Measurements from ENCODE around the gene ADGRD2. TPM values are rescaled to one million over a fixed set of nuclear protein-coding genes. Genes with fewer than 3 reads are reported as not detected.

The ADGRD2 gene
- total and polyA plus RNA-seq, 8 donors, result 0.10 to 0.22 (median 0.16) TPM; not detected in 3

DNA sequence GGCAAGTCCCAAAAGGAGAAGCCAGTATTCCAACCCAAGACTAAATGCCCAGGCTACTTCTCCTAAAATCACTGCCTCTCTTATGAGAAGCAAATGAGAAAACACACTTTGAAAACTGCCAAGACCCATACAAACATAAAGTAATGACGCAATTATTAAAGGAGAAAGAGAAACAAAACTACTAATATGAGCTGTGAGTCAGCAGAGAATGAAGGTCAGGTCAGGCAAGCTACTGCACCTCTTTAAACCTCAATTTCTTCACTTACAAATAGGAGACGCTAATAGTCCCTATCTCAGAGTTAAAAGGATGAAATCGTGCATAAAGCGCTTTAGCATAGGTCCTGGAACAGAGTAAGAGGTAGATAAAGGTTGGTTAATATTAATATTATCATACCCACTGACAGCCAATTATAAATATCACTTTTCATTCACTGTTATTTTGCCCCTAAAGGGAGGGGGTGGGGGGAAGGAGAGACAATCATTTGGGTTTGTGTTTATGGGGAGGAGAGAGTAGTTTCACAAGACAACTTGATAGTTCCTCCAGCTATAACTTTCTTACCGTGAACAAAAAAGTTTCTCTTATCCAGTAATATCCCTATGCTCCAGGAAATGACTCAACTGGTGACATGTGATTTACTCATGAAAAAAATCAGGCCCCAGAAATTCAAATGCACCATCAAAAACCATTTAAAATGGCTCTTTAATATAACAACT, 38.6 kb upstream of the ADGRD2 start:
- TF ChIP-seq CTCF (IDR thresholded peaks at IDR 0.05), result no peak
- no peaks in the 10 kb centered on the region for H3K9me3 ChIP-seq
- H3K27ac ChIP-seq, result no peak overlapping the region
- ATAC-seq (no peak), DNase-seq (no peak)
- H3K4me1 ChIP-seq, result peaks cover 10 to 48% of the 10 kb centered on the region in 2 donors
- no peak overlapping the region for H3K4me3 ChIP-seq
- intact Hi-C loops (cut with DNase I), result no loop called here
- peaks cover 4 to 69% of the 10 kb centered on the region in 2 donors for H3K36me3 ChIP-seq
- H3K27me3 ChIP-seq, result no peaks in the 10 kb centered on the region

- ATAC-seq, result no peak
These were observed 38.0 kb upstream of the ADGRD2 start for GRCh38 chr9:124412228-124412575.

GRCh38 chr9:124414612-124415011, 35.6 kb upstream of the ADGRD2 start:
- Histone ChIP-seq H3K4me3 (peak overlapping the region; percentile 73 to 81), H3K4me1 (peaks cover 10 to 38% of the 10 kb centered on the region in 2 donors), H3K9me3 (no peaks in the 10 kb centered on the region), H3K27ac (peak overlapping the region in 1 of 2 donors; percentile 52), H3K36me3 (peaks cover 0 to 46% of the 10 kb centered on the region in 2 donors), H3K27me3 (no peaks in the 10 kb centered on the region)
- no peak for TF ChIP-seq CTCF (IDR thresholded peaks at IDR 0.05)
- ATAC-seq (no peak), DNase-seq (no peak)
- intact Hi-C loops (cut with DNase I), result loop anchor here in 1 of 2 donors (5.0 kb wide), 1 partner anchor 123 kb away; no protein-coding TSS in a partner anchor

More at GRCh38 chr9:124412228-124412575, 38.0 kb upstream of the ADGRD2 start:
- intact Hi-C loops (cut with DNase I), result no loop called here
- no peak for TF ChIP-seq CTCF (IDR thresholded peaks at IDR 0.05)
- DNase-seq, result no peak
- Histone ChIP-seq H3K36me3 (peaks cover 4 to 66% of the 10 kb centered on the region in 2 donors), H3K27me3 (no peaks in the 10 kb centered on the region), H3K4me1 (peaks cover 10 to 48% of the 10 kb centered on the region in 2 donors), H3K4me3 (no peak overlapping the region), H3K9me3 (no peaks in the 10 kb centered on the region), H3K27ac (no peak overlapping the region)

- ATAC-seq, result peak; percentile 97
- intact Hi-C loops (cut with DNase I), result loop anchor here in 1 of 2 donors (5.0 kb wide), 1 partner anchor 122 kb away; no protein-coding TSS in a partner anchor
- DNase-seq, result peak; percentile 92 to 96 (median 95)
- H3K9me3 ChIP-seq, result no peaks in the 10 kb centered on the region
- TF ChIP-seq CTCF (IDR thresholded peaks at IDR 0.05), result peak; percentile 69 to 86
- no peaks in the 10 kb centered on the region for H3K27me3 ChIP-seq
- H3K4me3 ChIP-seq, result peak within 1 kb of the TSS; percentile 73 to 81
- peaks cover 0 to 39% of the 10 kb centered on the region in 2 donors for H3K36me3 ChIP-seq
- H3K27ac ChIP-seq, result peak within 1 kb of the TSS in 1 of 2 donors; percentile 52
- peaks cover 10 to 37% of the 10 kb centered on the region in 2 donors for H3K4me1 ChIP-seq
These were observed 35.0 kb upstream of the ADGRD2 start, which contains the start of gene PSMB7 for GRCh38 chr9:124415102-124415851. TSS of gene PSMB7 (minus strand) at chr9:124415442. CDS start at chr9:124415425, 17 bp downstream.
